GM12878 (cell line): ENCODE data around the gene BANP. TPM values are rescaled to one million over a fixed set of nuclear protein-coding genes. Genes with fewer than 3 reads are reported as not detected.
"Not testable (repeated sequence)": the region's sequence is repeated elsewhere in the genome, so short reads cannot be mapped to it uniquely, and the experiment has no call there.

Source experiments
- ATAC-seq: fragments of 200-7000 bp; cut with Tn5 transposase; 3 replicates; pipeline ENCODE4 v1.9.1; 2020; ENCODE audit warnings: mild to moderate bottlenecking, moderate library complexity
- BruUV-seq: library from RNA; stranded (reverse); fragments of 400-500 nt; replicated peaks from 2 replicates; lab custom pipeline; 2021; lab: Mats Ljungman, UMichigan
- CTCF ChIA-PET: fragments of 300-600 bp; sonication (Branson Sonifier 250); formaldehyde crosslinking; extraction: SDS; loops from one replicate; lab custom pipeline; 2021; ENCODE audit warnings: inconsistent platforms; lab: Yijun Ruan, JAX
- POLR2A ChIA-PET: fragments of 350-600 bp; formaldehyde crosslinking; extraction: SDS; loops from one replicate; lab custom pipeline; 2021; ENCODE audit warnings: inconsistent platforms; lab: Charles Lee
- RAD21 ChIA-PET: fragments of 300-600 bp; sonication (Branson Sonifier 250); formaldehyde crosslinking; loops from one replicate; lab custom pipeline; 2023; ENCODE audit warnings: antibody characterized with exemption; ENCODE audit not compliant: unreplicated experiment; lab: Charles Lee
- SMC1A ChIA-PET: fragments of 300-600 bp; sonication (Branson Sonifier 250); formaldehyde crosslinking; loops from one replicate; lab custom pipeline; 2023; ENCODE audit not compliant: unreplicated experiment, uncharacterized antibody; lab: Charles Lee
- DNase-seq: peaks from one replicate; pipeline ENCODE4 v3.0.0-alpha.2; 2011; ENCODE audit warnings: low read depth, low spot score
- FAIRE-seq: peaks from 3 replicates; lab custom pipeline; 2011; peaks lifted over from hg19 to GRCh38; lab: Jason Lieb, UNC
- H2AFZ ChIP-seq: 2 replicates; pipeline ENCODE4 v1.6.0; 2011; ENCODE audit warnings: low read depth, low read length, control low read depth; ENCODE audit not compliant: control insufficient read depth
- H3K27ac ChIP-seq: 2 replicates; pipeline ENCODE4 v1.5.1; 2011; ENCODE audit warnings: control low read depth; ENCODE audit not compliant: control insufficient read depth, insufficient read depth
- H3K27me3 ChIP-seq, 2 experiments: replicated peaks in 1 of 2; 2 replicates each; pipeline versions ENCODE4 v1.6.0 to v1.6.1; 2011; ENCODE audit warnings: low read length in 1 of 2; ENCODE audit not compliant: control insufficient read depth in 2 of 2, insufficient read depth in 2 of 2
- H3K36me3 ChIP-seq, 2 experiments: 2 replicates each; pipeline ENCODE4 v1.5.1; 2011; ENCODE audit warnings: low read length in 1 of 2; ENCODE audit not compliant: control insufficient read depth in 2 of 2, insufficient read depth in 2 of 2
- H3K4me1 ChIP-seq: 2 replicates; pipeline ENCODE4 v1.6.1; 2011; ENCODE audit warnings: mild to moderate bottlenecking, low read length, moderate library complexity, mixed read lengths; ENCODE audit not compliant: control insufficient read depth, insufficient read depth
- H3K4me2 ChIP-seq: 2 replicates; pipeline ENCODE4 v1.6.0; 2011; ENCODE audit warnings: control low read depth; ENCODE audit not compliant: control insufficient read depth, insufficient read depth
- H3K4me3 ChIP-seq: fragments of 200-600 bp; sonication (generic); 2 replicates; pipeline ENCODE4 v1.5.1; 2016
- H3K79me2 ChIP-seq: 2 replicates; pipeline ENCODE4 v1.6.0; 2011; ENCODE audit warnings: low read length; ENCODE audit not compliant: control insufficient read depth, insufficient read depth
- H3K9ac ChIP-seq: 2 replicates; pipeline ENCODE4 v1.8.0; 2011; ENCODE audit warnings: low read length, control low read depth, mixed read lengths; ENCODE audit not compliant: control insufficient read depth, insufficient read depth
- H3K9me3 ChIP-seq: replicated peaks from 3 replicates; pipeline ENCODE4 v1.5.1; 2011; ENCODE audit warnings: mild to moderate bottlenecking, low read length; ENCODE audit not compliant: control insufficient read depth, insufficient read depth
- H4K20me1 ChIP-seq: 2 replicates; pipeline ENCODE4 v1.6.0; 2011; ENCODE audit not compliant: control insufficient read depth, insufficient read depth
- ATF7 ChIP-seq: fragments of 450-650 bp; IDR thresholded peaks from 2 replicates; pipeline ENCODE4 v1.6.1; 2016; ENCODE audit warnings: low read depth, mild to moderate bottlenecking
- BHLHE40 ChIP-seq, 2 experiments: fragments of 450-650 bp in 1 of 2; IDR thresholded peaks; 2 replicates each; pipeline ENCODE4 v1.6.1; 2011 to 2017; ENCODE audit warnings: low read depth in 2 of 2, borderline replicate concordance in 1 of 2, improper control_type of control experiment in 1 of 2, low read length in 1 of 2, mild to moderate bottlenecking in 1 of 2
- CREB1 ChIP-seq: IDR thresholded peaks from 2 replicates; pipeline ENCODE4 v1.6.1; 2012; ENCODE audit warnings: low read depth, mild to moderate bottlenecking, inconsistent platforms
- CREM ChIP-seq: IDR thresholded peaks from 2 replicates; pipeline ENCODE4 v1.6.1; 2014; ENCODE audit warnings: antibody characterized with exemption, low read depth
- EED ChIP-seq: sonication (generic); IDR thresholded peaks from 2 replicates; pipeline ENCODE4 v1.6.1; 2016; ENCODE audit warnings: antibody characterized with exemption, low read depth
- EP300 ChIP-seq, 2 experiments: fragments of 150-350 bp in 1 of 2; IDR thresholded peaks; 2 replicates each; pipeline ENCODE4 v1.6.1; 2011 to 2012; ENCODE audit warnings: low read depth in 2 of 2, low read length in 2 of 2, borderline replicate concordance in 1 of 2, improper control_type of control experiment in 1 of 2, inconsistent platforms in 1 of 2; ENCODE audit not compliant: control insufficient read depth in 1 of 2
- IKZF1 ChIP-seq: fragments of 450-650 bp; conservative IDR thresholded peaks from 2 replicates; pipeline ENCODE4 v1.6.1; 2017; ENCODE audit warnings: antibody characterized with exemption, mild to moderate bottlenecking
- IKZF2 ChIP-seq, 2 experiments: fragments of 450-650 bp; IDR thresholded peaks; 2 replicates each; pipeline ENCODE4 v1.6.1; 2017; ENCODE audit warnings: mild to moderate bottlenecking in 2 of 2, moderate library complexity in 2 of 2
- NBN ChIP-seq: fragments of 450-650 bp; IDR thresholded peaks from 2 replicates; pipeline ENCODE4 v1.6.1; 2016
- PAX5 ChIP-seq: IDR thresholded peaks from 2 replicates; pipeline ENCODE4 v1.6.1; 2011; ENCODE audit warnings: low read depth, low read length, borderline replicate concordance
- POU2F2 ChIP-seq: IDR thresholded peaks from 3 replicates; pipeline ENCODE4 v1.6.1; 2011; ENCODE audit warnings: low read depth, mild to moderate bottlenecking, low read length, borderline replicate concordance
- RAD21 ChIP-seq: IDR thresholded peaks from 2 replicates; pipeline ENCODE4 v1.6.1; 2011; ENCODE audit warnings: mild to moderate bottlenecking, low read depth, low read length, moderate library complexity; ENCODE audit not compliant: insufficient read depth
- SPI1 ChIP-seq: IDR thresholded peaks from 2 replicates; pipeline ENCODE4 v1.6.1; 2011; ENCODE audit warnings: low read depth, mild to moderate bottlenecking, low read length, moderate library complexity, borderline replicate concordance; ENCODE audit not compliant: insufficient read depth
- TCF12 ChIP-seq: IDR thresholded peaks from 2 replicates; pipeline ENCODE4 v1.6.1; 2011; ENCODE audit warnings: low read depth, mild to moderate bottlenecking, low read length
- TCF3 ChIP-seq: IDR thresholded peaks from 2 replicates; pipeline ENCODE4 v1.6.1; 2012; ENCODE audit warnings: low read depth, mild to moderate bottlenecking, low read length, borderline replicate concordance; ENCODE audit not compliant: insufficient read depth
- YY1 ChIP-seq: IDR thresholded peaks from 2 replicates; pipeline ENCODE4 v1.6.1; 2011; ENCODE audit warnings: low read depth, mild to moderate bottlenecking, low read length
- WGBS: methylation state at CpG from one replicate; pipeline ENCODE4 v1.1.6; 2016; ENCODE audit warnings: low lambda C conversion rate; ENCODE audit not compliant: insufficient replicate concordance, insufficient coverage; ENCODE audit errors: missing lambda C conversion rate; 5-methylcytosine and 5-hydroxymethylcytosine counted together
- in situ Hi-C: fragments of 300-500 bp; cut with MboI; formaldehyde crosslinking; loops from 9 replicates; pipeline ENCODE4 v1.14.3; 2018; ENCODE audit warnings: mixed read lengths
- intact Hi-C: fragments of 100-400 bp; cut with micrococcal nuclease; formaldehyde crosslinking; loops from one replicate; pipeline ENCODE4 v1.14.2; 2022; ENCODE audit not compliant: unreplicated experiment
- polyA plus RNA-seq, 11 experiments: library from polyadenylated mRNA; depleted of rRNA in 4 of 11; unstranded in 6 of 11; stranded (reverse) in 5 of 11; fragments of >200 nt; fragmentation: Nextera tagmentation in 4 of 11; fragmentation: Illumina TruSeq in 1 of 11; extraction: Ambion mirVana in 4 of 11; extraction: Trizol in 1 of 11; gene quantifications; 1 replicate in 1 of 11; 2 replicates in 10 of 11; pipeline versions ENCODE4 v1.2.1 to v1.2.3, GENCODE V29; 2011 to 2016; ENCODE audit warnings: inconsistent platforms in 2 of 11, missing spikeins in 2 of 11, low read depth in 1 of 11
- total RNA-seq, 4 experiments: library from RNA; depleted of rRNA in 3 of 4; stranded (reverse); fragments of >200 nt in 3 of 4; fragmentation: Illumina TruSeq in 1 of 4; extraction: Trizol in 1 of 4; gene quantifications; 2 replicates each; pipeline versions ENCODE4 v1.2.1 to v1.2.3, GENCODE V29; 2013 to 2021
- TF ChIP-seq, protein P1 (sequence below), 3 experiments: IDR thresholded peaks in 2 of 3; conservative IDR thresholded peaks in 1 of 3; 2 replicates each; pipeline ENCODE4 v1.5.1; 2011; ENCODE audit warnings: low read depth in 3 of 3, low read length in 3 of 3, mild to moderate bottlenecking in 3 of 3, control low read depth in 2 of 3, moderate library complexity in 2 of 3, inconsistent platforms in 1 of 3, mixed read lengths in 1 of 3; ENCODE audit not compliant: control insufficient read depth in 2 of 3, insufficient read depth in 1 of 3; ENCODE audit errors: extremely low read depth in 1 of 3
- TF ChIP-seq, protein P2 (sequence below): IDR thresholded peaks from 2 replicates; pipeline ENCODE4 v1.6.1; 2012; ENCODE audit warnings: low read depth, low read length, improper control_type of control experiment

BANP gene
- total and polyA plus RNA-seq, 10 of the 15 experiments (the other 5 are each of a cell fraction or from before 2014, with no cell fraction given), result 3.9 to 21.9 (median 12.2) TPM

DNA sequence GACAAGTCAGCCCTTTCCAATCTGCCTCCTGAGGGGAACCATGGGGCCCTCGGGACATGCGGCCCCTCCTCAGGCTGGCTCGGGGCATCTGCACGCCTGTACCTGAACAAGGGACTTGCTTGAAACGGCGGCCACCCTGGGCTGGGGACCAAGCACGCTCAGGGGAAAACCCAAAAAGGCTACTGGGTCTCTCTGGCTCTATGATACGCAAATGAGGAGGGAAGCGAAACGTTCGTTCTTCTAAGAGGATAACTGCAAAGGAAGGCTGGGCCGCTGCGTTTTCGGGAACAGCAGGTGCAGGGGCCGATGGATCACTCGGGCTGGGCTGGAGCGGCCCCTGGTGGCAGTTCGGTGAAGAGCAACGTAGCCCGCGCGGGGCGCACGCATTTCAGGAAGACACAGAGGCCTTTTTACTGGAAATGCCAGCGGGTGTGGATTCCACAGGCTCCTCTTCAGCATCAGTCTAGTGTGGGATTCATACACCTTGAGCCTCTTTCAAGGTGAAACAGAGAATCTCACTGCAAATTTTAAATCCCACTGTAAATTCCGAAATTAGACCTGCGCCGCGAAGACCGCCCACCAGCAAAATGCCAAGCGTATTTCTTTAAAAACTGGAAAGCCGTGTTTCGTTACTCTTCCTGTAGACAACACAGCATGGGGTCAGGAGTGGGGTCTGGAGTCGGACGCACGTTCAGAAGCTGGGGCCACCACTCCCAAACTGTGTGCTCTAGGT is 41.9 kb upstream of the BANP start:
- CTCF ChIA-PET, result interaction anchor here (0.8 to 5.0 kb wide), 9 partner anchors 13 to 130 kb away, joined by 3 to 47 read pairs (median 8); no protein-coding TSS in a partner anchor
- H3K79me2 ChIP-seq, H3K27ac ChIP-seq, H3K9ac ChIP-seq, DNase-seq, POLR2A ChIA-PET, H3K36me3 ChIP-seq, H3K4me3 ChIP-seq, H4K20me1 ChIP-seq, H3K9me3 ChIP-seq, H3K4me1 ChIP-seq, H3K27me3 ChIP-seq, BruUV-seq: not testable (repeated sequence)
- H3K4me2 ChIP-seq, result 0 out of 2 replicates have a peak overlapping the region, but pooled peaks have one; percentile 35
- in situ Hi-C loops (loop anchor here (5.0 kb wide), 1 partner anchor 132 kb away; no protein-coding TSS in a partner anchor), intact Hi-C loops (loop anchor here (1.0 to 2.0 kb wide), 4 partner anchors 31 to 130 kb away; no protein-coding TSS in a partner anchor)
- H2AFZ ChIP-seq, result peak overlapping the region; percentile 44
- ATAC-seq (peak; percentile 96), FAIRE-seq (peak; percentile 96)
- WGBS, result 22% methylated on average over 36 of the region's 36 CpGs
- RAD21 ChIA-PET, result interaction anchor here (0.8 to 2.3 kb wide), 5 partner anchors 38 to 131 kb away, joined by 4 to 10 read pairs (median 6); no protein-coding TSS in a partner anchor
- SMC1A ChIA-PET, result interaction anchor here (0.9 to 2.5 kb wide), 7 partner anchors 14 to 131 kb away, joined by 3 to 16 read pairs (median 4); no protein-coding TSS in a partner anchor
- TF ChIP-seq NBN (peak; percentile 30; the same call in 1 of the 2 replicates), IKZF2 (IDR thresholded peaks at IDR 0.05) (peak; percentile 58 to 66), BHLHE40 (IDR thresholded peaks at IDR 0.05; ENCODE audit: borderline replicate concordance in 1 of 2, low read depth in 2 of 2, low read length in 1 of 2) (peak; percentile 42 to 76; a peak in 2 of 4 replicates), CREB1 (0 out of 2 replicates have a peak, but pooled peaks have one; percentile 52), RAD21 (peak; percentile 92), TCF3 (peak; percentile 92), EP300 (IDR thresholded peaks at IDR 0.05; ENCODE audit: borderline replicate concordance in 1 of 2, control insufficient read depth in 1 of 2, low read depth in 2 of 2, low read length in 2 of 2) (peak in 1 of 2 experiments; percentile 21; a peak in 1 of 4 replicates), ATF7 (peak; percentile 14; the same call in 1 of the 2 replicates), YY1 (peak; percentile 47; the same call in 1 of the 2 replicates), EED (peak; percentile 51; the same call in 1 of the 2 replicates), PAX5 (0 out of 2 replicates have a peak, but pooled peaks have one; percentile 20), POU2F2 (peak; percentile 57; the same call in 1 of the 3 replicates), IKZF1 (peak; percentile 67; the same call in 1 of the 2 replicates), SPI1 (peak; percentile 60), CREM (peak; percentile 60; the same call in 1 of the 2 replicates), TCF12 (peak; percentile 93)
- TF ChIP-seq, protein P1, sequence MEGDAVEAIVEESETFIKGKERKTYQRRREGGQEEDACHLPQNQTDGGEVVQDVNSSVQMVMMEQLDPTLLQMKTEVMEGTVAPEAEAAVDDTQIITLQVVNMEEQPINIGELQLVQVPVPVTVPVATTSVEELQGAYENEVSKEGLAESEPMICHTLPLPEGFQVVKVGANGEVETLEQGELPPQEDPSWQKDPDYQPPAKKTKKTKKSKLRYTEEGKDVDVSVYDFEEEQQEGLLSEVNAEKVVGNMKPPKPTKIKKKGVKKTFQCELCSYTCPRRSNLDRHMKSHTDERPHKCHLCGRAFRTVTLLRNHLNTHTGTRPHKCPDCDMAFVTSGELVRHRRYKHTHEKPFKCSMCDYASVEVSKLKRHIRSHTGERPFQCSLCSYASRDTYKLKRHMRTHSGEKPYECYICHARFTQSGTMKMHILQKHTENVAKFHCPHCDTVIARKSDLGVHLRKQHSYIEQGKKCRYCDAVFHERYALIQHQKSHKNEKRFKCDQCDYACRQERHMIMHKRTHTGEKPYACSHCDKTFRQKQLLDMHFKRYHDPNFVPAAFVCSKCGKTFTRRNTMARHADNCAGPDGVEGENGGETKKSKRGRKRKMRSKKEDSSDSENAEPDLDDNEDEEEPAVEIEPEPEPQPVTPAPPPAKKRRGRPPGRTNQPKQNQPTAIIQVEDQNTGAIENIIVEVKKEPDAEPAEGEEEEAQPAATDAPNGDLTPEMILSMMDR (IDR thresholded peaks at IDR 0.05 in 2 of 3, conservative IDR thresholded peaks at IDR 0.05 in 1 of 3; ENCODE audit: control insufficient read depth in 2 of 3, extremely low read depth in 1 of 3, insufficient read depth in 1 of 3, low read depth in 3 of 3, low read length in 3 of 3), result peak; percentile 80 to 92 (median 91)
- TF ChIP-seq, protein P2, sequence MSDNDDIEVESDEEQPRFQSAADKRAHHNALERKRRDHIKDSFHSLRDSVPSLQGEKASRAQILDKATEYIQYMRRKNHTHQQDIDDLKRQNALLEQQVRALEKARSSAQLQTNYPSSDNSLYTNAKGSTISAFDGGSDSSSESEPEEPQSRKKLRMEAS, result peak; percentile 53; the same call in 1 of the 2 replicates
